Measurements from ENCODE around the gene ARL14. TPM values are rescaled to one million over a fixed set of nuclear protein-coding genes. Genes with fewer than 3 reads are reported as not detected.

The ARL14 gene
- total RNA-seq: not detected

DNA sequence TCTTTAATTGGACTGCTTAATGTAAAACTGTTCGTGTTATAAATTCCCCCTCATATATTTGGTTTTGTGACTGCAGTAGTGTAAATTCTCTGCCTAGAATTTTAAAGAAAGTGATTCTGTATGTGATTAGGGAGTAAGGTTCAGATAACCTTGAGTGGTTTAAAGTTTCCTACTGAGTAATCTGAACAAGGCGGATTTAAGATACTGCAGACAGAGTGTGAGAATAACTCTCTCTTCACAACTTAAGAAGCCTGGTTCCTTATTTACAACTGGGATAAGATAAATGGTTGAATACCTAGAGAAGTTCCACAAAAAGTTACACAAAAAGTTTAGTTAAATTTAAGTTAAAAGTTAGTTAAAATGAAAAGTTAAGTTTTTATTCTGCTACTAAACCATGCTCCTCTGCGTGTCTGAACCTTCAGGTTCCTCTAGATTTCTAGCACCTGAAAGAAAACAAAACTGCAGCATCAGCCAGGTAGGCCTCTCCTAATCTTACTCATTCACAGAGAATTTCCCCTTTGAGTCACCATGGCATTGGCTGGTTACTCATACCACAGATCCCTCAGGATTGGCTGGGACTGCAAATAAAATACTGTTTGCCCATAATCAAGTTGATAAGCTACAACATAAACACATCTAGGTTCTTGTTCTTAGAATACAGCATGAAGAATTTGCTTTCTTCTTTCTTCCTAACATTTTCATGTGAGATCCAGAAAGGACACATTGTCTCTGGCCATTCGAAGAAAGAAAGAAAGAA lies at the start of gene ARL14:
Gene ARL14, plus strand, starts transcription at position 614 of the 757 bp plus-strand sequence. CDS start 187 bp downstream, outside the sequence.
- ATAC-seq: no peak
- DNase-seq (ENCODE audit: low spot score): no peak
- intact Hi-C loops (cut with DNase I): no loop called here

- intact Hi-C loops (cut with DNase I): no loop called here
- DNase-seq (ENCODE audit: low spot score) (no peak), ATAC-seq (no peak)
These were observed 47.5 kb upstream of the ARL14 start for GRCh38 chr3:160629491-160629890.

DNA sequence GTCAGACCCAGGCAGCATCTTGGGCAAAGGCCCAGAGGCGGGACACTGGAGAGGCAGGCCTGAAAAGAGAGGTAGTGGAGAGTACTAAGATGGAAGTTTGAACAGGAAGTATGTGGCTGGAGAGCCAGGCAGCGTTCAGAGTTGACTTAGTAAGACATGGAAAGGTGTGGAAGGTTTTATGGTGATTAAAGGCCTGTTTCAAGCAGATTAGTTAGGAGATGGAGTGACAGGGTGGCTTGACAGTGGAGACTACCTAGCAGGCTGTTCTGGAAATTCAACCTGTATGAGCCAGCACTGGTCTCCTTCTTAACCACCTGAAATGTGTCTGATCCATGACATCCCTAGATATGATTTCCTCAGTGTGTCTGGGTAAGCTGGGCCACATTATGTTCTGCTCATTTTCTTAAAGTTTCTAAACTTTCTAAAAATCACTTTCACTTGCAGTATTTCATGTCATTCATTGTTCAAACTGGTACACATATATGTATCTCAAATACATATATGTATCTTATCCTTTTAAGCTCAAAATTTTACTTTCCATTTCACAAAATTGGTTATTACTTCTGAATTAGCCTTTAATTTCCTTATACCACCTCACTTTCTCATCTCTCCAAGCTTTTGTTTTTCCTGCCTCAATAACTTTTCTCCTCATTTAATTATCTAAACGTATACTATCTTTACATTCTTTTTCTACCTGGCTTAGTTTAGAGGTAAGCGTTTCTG lies 43.4 kb upstream of the ARL14 start:
- ATAC-seq (no peak), DNase-seq (ENCODE audit: low spot score) (no peak)
- intact Hi-C loops (cut with DNase I): no loop called here

DNA sequence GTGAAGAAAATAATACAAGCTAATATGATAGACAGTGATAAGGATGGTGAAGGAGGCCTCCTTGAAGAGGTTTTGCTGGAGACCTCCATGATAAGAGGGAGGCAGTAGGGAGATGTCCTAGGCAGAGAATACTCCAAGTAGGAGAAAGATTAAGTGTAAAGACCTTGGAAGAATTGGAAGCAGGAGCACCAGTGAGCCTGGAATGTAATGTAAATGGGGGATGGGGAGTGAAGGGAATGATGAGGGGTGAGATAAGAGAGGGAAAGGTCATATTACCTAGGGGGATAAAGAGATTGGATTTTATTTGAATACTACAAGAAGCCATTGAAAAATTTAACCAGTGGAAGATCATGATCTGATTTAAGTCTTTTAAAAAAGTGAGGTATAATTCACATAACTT lies 41.7 kb upstream of the ARL14 start:
- no peak for ATAC-seq
- no peak for DNase-seq (ENCODE audit: low spot score)
- intact Hi-C loops (cut with DNase I): no loop called here

GRCh38 chr3:160637086-160637485 lies 39.9 kb upstream of the ARL14 start:
- no peak for DNase-seq (ENCODE audit: low spot score)
- ATAC-seq: no peak
- intact Hi-C loops (cut with DNase I): no loop called here

DNA sequence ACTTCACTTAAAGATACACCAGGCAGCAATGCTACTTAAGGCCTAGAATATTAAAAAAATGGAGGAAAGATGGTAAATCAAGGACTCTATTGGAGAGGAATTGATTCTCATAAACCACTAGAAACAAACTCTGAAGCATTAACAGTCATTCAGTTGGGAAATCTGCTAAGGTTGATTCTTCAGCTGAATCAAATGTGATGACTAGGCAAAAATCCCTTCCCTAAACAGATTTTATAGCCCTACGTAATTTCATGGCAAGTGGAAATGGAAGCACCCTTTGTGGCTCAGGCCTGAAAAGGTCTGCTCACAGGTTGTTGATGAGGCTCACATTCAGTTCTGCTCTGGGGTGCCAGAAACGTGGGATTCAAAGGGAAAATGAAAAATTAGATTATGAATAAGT lies 38.8 kb upstream of the ARL14 start:
- intact Hi-C loops (cut with DNase I): no loop called here
- DNase-seq (ENCODE audit: low spot score): no peak
- no peak for ATAC-seq

GRCh38 chr3:160641665-160642309 lies 35.2 kb upstream of the ARL14 start:
- DNase-seq (ENCODE audit: low spot score): no peak
- ATAC-seq: no peak
- intact Hi-C loops (cut with DNase I): no loop called here

DNA sequence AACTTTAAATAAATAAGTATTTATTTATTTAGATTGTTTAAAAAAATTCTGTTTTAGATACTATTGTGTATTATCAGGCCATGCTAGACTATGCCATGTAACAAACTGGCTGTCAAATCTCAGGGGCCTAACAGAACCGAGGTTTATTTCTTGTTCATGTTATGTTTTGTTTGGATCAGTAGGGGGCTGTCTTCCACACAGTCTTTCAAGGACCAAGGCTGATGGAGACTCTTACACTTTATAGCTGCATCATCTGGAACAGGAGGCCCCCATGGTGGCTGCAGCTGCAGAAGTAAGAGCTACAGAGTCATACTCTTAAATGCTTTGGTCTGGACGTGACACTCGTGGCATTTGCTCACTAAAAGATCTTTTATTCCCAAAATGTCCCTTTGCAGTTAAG lies 33.0 kb upstream of the ARL14 start:
- ATAC-seq: no peak
- intact Hi-C loops (cut with DNase I): no loop called here
- DNase-seq (ENCODE audit: low spot score): no peak

DNA sequence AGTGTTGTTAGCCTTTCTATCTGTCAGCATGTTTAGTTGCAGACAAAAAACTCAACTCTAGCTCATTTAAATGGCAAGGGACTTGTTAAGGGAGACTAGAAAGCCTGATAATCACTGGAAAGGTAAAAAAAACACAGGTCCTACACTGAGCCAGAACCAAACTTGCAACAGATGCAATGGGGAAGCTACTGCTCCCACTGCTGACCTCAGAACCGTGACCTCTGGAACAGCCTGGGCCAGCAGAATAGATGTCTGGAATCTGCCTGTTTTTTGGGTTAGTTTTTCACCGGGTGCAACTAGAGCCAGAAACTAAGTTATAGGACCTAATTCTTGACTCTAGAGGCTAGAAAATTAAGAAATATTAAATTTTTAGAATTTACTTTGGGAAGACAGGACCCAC lies 32.5 kb upstream of the ARL14 start:
- intact Hi-C loops (cut with DNase I): no loop called here

DNA sequence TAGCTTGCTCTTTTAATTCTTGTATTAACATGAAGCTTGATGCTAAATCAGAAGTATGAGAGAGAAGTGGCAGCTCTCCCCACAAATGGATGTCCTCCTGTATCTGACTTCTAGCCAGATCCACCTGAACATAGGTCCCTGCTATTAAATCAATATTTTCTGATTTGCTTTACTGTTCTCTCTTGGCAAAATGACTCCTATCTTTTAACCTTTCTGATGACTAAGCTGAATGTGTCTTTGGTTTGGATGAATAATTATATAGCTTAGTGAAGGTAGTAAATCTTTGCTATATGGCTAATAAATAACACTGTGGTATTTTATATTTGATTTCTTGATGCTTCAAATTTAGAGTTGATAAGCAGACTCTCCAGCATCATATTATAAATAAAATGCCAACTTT lies 28.3 kb upstream of the ARL14 start:
- DNase-seq (ENCODE audit: low spot score): no peak
- ATAC-seq: no peak
- intact Hi-C loops (cut with DNase I): no loop called here

More for the DNA sequence above, 32.5 kb upstream of the ARL14 start:
- ATAC-seq: no peak
- DNase-seq (ENCODE audit: low spot score): no peak

- DNase-seq (ENCODE audit: low spot score): no peak
- no peak for ATAC-seq
- intact Hi-C loops (cut with DNase I): no loop called here
These were observed 27.4 kb upstream of the ARL14 start for GRCh38 chr3:160649596-160649995.

DNA sequence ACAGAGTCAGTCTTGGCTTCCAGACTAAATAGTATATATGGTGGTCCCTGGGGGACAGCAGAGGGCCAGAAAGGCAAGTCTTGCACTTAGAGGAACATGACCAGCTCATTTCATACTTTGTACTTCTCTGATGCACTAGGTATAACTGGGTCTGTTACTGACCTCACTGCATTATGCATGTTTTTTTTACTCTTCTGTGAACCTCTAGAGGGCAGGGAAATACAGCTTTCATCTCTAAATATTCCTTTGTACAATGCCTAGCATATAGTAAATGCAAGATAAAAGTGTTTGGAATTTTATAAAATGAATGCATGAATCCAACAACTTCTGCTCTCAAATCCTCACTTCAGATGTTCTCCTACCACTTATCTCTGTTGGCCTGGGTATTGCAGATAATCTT lies 23.4 kb upstream of the ARL14 start:
- ATAC-seq (no peak), DNase-seq (ENCODE audit: low spot score) (no peak)
- intact Hi-C loops (cut with DNase I): no loop called here

- intact Hi-C loops (cut with DNase I): no loop called here
- no peak for DNase-seq (ENCODE audit: low spot score)
- ATAC-seq: no peak
These were observed 16.1 kb upstream of the ARL14 start for GRCh38 chr3:160660902-160661301.

GRCh38 chr3:160661660-160662059 lies 15.3 kb upstream of the ARL14 start:
- intact Hi-C loops (cut with DNase I): no loop called here
- ATAC-seq (no peak), DNase-seq (ENCODE audit: low spot score) (no peak)

DNA sequence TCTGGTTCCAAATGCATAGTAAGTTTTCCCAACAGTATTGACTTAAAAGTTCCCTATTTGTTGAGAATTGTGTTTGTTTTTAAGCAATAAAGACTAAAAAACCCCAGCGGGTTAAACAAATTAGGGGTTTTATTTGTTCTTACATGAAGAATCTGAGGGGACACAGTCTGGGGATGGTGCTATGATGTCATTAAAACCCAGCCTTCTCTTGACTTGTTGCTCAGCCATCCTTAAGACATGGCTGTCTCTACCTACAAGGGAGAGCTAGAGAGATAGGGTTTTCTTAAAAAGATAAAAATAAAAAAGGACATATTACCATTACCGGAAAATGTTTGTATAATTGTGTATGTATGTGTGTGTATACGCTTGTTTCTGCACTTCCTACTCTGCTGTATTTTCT lies 11.7 kb upstream of the ARL14 start:
- DNase-seq (ENCODE audit: low spot score): no peak

DNA sequence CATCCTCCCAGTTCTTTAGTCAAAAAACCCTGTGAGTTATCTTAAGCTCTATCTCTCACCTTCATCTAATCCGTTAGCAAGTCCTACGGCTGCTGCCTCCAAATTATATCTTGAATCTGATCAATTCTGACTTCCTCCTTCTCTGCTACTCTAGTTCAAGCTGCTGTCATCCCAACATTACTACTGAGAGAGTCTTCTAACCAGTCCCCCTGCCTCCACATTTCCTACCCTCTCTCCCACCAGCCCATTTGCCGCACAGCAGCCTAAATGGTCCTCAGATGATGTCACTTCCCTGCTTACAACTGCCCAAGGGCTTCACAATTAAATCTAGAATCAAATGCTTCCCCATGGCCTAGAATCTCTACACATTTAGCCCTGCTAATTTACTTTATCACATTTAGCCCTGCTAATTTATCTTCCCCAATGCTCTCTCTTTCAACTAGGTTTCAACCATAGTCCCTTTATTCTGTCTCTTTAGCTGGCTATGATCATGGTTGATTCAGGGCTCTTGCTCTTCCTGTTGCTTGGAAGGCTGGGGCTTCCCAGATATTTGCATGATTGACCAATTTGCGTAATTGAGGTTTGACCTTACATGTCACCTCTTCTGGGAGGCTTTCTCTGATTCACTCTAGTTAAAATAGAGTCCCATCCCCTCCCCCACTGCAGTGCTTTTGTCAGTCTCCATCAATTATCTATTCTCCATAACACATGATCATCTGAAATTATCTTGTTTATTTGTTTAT lies 11.0 kb upstream of the ARL14 start:
- intact Hi-C loops (cut with DNase I): no loop called here
- ATAC-seq (no peak), DNase-seq (ENCODE audit: low spot score) (no peak)

More for the DNA sequence above, 11.7 kb upstream of the ARL14 start:
- no peak for ATAC-seq
- intact Hi-C loops (cut with DNase I): no loop called here

DNA sequence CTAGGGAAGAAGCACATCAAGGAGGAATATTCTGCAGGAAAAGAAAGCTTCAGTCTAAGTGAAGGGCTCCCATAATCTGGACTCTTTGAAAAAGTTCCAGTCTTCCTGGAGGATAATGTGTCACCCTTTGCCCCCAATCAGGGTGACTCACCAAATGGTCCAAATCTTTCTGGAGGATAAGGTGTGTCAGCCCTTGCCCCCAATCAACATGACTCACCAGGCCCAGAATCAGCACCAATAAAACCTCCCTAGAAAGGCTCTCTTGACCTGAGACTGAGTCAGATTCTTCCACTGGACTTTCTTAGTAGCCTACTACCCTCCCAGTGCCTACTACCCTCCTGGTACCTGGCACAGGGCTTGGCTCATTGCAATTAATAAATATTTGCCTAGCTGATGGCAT lies 9.5 kb upstream of the ARL14 start:
- no peak for DNase-seq (ENCODE audit: low spot score)
- ATAC-seq: no peak
- intact Hi-C loops (cut with DNase I): no loop called here

DNA sequence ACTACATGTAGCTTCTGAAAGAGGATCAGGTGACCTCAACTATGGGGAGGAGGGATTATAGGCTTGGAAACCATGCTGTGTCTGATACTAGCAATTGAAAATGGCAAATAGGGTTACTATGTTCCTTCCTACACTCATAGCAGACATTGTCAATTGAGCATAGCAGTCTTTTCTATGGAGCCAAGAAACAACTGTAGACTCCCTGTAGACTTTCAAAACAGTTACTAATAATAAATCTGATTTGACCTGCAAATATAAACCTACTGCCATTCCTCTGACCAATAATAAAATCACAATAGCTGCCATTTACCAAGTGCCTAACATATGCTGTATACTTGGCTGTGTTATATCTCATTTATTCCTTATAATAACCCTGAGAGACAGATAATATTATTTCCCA lies 8.5 kb upstream of the ARL14 start:
- DNase-seq (ENCODE audit: low spot score) (no peak), ATAC-seq (no peak)
- intact Hi-C loops (cut with DNase I): no loop called here

DNA sequence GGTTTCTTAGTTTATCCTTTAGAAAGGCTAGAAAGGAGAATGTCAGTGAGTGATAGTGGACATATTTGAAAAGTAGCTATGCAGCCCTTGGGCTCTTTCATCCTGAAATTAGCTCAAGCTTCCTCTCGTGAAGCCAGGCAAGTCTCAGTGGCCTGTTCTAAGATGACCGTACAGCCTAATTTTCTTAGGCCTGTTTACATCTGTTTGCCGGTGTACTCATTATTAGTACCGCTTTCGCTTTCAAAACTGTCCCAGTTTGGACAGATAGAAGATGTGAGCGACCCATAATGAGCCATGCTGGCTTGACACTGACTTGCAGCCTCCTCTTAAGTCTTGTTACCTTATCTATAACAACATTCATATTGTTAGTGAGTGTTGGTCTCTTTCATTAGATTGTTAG lies 5.7 kb upstream of the ARL14 start:
- ATAC-seq (no peak), DNase-seq (ENCODE audit: low spot score) (no peak)
- intact Hi-C loops (cut with DNase I): no loop called here

DNA sequence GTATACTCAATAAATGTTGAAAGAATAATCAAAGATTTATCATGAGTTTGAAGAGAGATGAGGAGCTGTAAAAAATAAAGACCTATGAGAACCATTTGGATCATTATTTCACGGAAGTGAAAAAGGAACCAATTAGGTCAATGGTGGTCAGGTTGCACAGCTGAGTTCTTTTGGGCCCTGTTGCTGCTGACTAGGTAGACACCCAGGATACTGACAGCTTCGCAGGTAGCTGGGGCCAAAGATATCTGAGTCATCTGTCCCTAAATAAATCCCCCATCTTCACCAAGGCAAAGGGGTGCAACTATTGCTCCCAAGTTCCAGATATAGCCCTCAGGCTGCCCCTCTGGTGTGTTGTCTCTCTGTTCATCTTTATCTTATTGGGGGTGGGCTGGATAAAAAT lies 5.0 kb upstream of the ARL14 start:
- DNase-seq (ENCODE audit: low spot score) (no peak), ATAC-seq (no peak)
- intact Hi-C loops (cut with DNase I): no loop called here

Data from sciatic nerve (tissue), 2 donors.